Effector CD8-positive, alpha-beta T cell (primary cell): ENCODE results near the gene IRAK2.
"Not testable (repeated sequence)": the region's sequence is repeated elsewhere in the genome, so short reads cannot be mapped to it uniquely, and the experiment has no call there.

Experiments used
- DNase-seq: peaks from one replicate; lab custom pipeline; 2025; lab: John Stamatoyannopoulos, UW

Gene IRAK2

DNA sequence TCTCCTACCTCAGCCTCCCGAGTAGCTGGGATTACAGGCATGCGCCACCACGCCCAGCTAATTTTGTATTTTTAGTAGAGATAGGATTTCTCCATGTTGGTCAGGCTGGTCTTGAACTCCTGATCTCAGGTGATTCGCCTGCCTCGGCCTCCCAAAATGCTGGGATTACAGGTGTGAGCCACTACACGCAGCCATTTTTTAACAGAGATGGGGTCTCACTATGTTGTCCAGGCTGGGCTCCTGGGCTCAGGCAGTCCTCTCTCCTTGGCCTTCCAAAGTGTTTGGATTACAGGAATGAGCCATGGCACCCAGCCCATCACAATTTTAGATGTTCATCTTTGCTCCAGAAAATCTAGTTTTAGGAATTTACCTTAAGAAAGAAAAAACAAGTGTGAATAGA lies 6.2 kb upstream of the IRAK2 start:
- DNase-seq, result not testable (repeated sequence)

GRCh38 chr3:10160346-10160745 lies 4.4 kb upstream of the IRAK2 start:
- DNase-seq, result no peak

GRCh38 chr3:10160925-10161324 lies 3.8 kb upstream of the IRAK2 start:
- no peak for DNase-seq

GRCh38 chr3:10162185-10162584 lies 2.5 kb upstream of the IRAK2 start:
- DNase-seq, result no peak

DNA sequence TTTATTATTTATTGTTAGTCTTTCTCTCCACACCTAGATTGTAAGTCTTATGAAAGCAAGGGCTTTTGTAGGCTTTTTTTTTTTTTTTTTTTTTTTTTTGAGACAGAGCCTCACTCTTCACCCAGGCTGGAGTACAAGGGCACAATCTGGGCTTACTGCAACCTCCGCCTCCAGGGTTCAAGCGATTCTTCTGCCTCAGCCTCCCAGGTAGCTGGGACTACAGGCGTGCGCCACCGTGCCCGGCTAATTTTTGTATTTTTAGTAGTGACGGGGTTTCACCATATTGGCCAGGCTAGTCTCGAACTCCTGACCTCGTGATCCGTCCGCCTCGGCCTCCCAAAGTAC lies 546 bp upstream of the IRAK2 start:
- DNase-seq, result not testable (repeated sequence)

DNA sequence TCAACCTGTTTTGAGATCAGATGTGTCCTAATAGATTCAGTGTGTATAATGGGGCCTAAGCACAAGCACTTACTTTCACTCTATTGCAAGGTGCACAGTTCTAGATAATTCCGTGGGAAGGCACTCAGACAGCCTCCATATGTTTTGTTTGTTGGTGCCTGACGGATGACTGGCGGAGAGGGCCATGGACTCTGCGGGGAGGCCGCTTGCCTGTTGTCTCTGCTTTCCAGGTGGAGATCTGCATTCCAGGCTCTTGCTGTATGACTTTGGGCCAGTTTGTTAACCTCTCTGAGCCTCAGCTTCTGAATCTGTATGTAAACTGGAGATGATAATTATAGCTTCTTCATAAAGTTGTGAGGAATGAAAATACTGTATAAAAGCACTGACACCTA lies 1.5 kb downstream of the IRAK2 start:
- no peak for DNase-seq

GRCh38 chr3:10169000-10169496 lies 4.3 kb downstream of the IRAK2 start:
- no peak for DNase-seq

- DNase-seq, result no peak
These were observed 6.3 kb downstream of the IRAK2 start for GRCh38 chr3:10170915-10171478.

- no peak for DNase-seq
These were observed 8.6 kb downstream of the IRAK2 start for GRCh38 chr3:10173095-10173925.

DNA sequence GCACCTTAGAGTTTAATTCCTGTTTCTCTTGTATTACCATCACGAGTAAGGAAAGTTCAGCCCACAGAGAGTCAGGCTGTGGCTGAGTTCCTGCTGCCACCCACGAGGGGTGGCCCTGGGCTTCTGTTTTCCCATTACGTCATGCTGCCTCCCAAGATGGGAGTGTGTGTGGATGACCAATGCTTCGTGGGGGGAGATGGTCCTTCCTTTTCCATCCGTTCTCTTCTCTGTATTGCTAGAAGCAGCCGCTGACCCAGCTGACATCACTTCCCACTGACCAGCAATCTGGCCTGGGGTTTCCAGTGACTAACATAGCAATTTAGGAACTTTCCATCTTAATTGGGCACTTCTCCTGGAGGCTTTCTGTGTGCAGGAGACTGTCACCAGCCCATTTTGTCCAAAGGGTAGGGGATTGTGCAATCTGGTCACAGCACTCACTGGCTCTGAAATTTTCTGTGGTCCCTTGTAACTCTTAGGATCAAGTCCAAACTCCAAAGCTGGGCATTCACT lies 9.3 kb downstream of the IRAK2 start:
- no peak for DNase-seq

GRCh38 chr3:10175334-10175733 lies 10.6 kb downstream of the IRAK2 start:
- DNase-seq, result not testable (repeated sequence)

DNA sequence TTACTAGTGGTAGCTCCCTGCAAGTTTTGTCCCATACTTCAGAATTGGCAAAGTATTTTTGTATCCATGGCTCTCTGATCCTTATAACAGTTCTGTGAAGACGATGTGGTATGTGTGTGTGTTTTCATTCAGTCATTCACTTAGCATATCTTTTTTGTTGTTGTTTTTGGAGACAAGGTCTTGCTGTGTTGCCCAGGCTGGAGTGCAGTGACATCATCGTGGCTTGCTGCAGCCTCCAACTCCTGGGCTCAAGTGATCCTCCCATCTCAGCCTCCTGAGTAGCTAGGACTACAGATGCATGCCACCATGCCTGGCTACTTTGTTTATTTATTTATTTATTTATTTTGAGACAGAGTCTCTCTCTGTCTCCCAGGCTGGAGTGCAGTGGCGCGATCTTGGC lies 11.4 kb downstream of the IRAK2 start:
- DNase-seq, result not testable (repeated sequence)

DNA sequence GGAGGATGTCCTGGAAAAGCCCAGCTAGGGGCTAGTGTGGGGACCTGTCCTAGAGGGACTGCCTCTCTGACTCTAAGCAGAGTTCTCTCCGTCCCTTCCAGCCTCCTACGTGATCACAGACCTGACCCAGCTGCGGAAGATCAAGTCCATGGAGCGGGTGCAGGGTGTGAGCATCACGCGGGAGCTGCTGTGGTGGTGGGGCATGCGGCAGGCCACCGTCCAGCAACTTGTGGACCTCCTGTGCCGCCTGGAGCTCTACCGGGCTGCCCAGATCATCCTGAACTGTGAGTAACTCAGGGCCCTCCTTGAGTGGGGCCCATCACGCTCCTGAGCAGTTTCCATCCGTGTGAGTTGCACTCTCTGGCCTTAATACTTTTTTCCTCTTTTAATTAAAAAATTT lies 13.0 kb downstream of the IRAK2 start:
- DNase-seq, result no peak

GRCh38 chr3:10178892-10179291 lies 14.2 kb downstream of the IRAK2 start:
- no peak for DNase-seq

- DNase-seq, result no peak
These were observed 15.6 kb downstream of the IRAK2 start for GRCh38 chr3:10180289-10180688.

GRCh38 chr3:10180738-10181295 lies 16.1 kb downstream of the IRAK2 start:
- no peak for DNase-seq

DNA sequence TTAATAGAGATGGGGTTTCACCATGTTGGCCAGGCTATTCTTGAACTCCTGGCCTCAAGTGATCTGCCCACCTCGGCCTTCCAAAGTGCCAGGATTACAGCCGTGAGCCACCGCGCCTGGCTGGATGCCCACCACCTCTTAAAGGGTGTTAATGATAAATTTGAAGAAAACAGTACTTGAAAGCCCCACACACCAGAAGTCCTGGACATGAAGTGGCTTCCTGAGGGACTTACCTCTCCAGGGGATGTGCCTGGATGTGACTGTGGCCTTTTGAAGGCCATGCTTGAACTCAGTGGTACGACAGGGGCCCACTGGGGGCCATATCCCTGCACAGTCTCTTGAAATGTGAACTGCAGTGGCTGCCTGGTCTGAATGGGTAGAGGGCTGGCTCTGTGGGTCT lies 18.2 kb downstream of the IRAK2 start:
- DNase-seq, result no peak

GRCh38 chr3:10184250-10184649 lies 19.5 kb downstream of the IRAK2 start:
- DNase-seq, result no peak

- DNase-seq, result no peak
These were observed 21.4 kb downstream of the IRAK2 start for GRCh38 chr3:10185804-10186762.

DNA sequence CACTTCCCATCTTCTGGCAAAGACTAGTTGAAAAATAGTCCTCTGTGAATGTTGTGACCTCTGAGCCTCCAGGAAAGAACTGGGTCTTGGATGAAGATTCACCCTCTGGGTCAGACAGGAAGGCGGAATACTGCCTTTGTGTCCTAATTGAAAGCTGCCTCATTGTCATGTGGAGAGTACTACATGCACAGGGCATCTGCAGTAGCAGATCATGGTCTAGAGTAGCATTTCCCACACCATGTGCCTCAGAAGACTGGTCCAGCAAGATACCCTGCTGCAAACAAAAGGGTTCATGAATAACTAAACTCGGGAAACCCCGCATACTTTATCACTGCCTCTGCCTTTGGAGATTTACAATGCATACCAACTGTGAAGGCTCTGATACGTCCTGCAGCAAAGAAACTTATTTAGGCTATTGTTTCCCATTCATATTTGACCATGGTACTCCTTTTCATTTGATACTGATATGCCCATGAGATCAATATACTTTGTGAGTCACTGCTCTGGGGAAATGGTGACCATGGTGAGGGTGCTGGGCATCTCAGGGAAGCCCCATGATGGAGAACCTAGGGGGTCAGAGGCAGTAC lies 22.7 kb downstream of the IRAK2 start:
- no peak for DNase-seq

GRCh38 chr3:10187944-10188343 lies 23.2 kb downstream of the IRAK2 start:
- DNase-seq, result no peak
